ENCODE results near the gene SLC2A4. TPM values are rescaled to one million over a fixed set of nuclear protein-coding genes. Genes with fewer than 3 reads are reported as not detected.
A peak's percentile ranks its signal among the peaks of the same experiment; 100 is the strongest.

SLC2A4 gene
- total and polyA plus RNA-seq, 2 of the 4 experiments (the other 2 are of a cell fraction), result 0.07 TPM; not detected in 1

DNA sequence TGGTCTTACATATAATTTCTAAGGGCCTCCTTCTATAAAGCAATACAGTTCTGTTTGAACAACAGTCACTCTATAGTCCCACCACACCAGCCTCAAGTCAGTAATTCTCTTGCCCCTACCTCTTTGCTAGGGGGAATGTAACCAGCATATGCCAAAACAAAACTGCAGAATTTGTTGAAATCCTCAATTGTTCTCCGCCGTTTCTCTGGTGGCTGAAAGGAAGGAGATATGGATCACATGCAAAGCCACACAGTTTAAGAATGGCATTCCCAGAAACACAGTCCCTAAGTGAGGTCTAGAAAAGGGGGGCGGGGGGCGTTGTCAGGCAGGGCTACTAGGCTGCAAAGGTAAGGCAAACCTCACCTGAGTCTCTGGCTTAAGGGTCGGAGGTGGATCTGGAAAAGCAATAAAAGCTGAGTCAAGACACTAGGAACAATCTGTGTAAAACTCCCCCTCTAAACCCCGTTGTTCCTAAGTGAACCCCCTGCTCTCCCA lies 44.2 kb upstream of the SLC2A4 start:
- ATAC-seq (ENCODE audit: low read depth) (no peak), DNase-seq (no peak)
- H3K56ac ChIP-seq (ENCODE audit: extremely low read depth, insufficient read depth, low read length), result no peak overlapping the region; the same call in 1 of the 2 replicates
- H3K27ac ChIP-seq (ENCODE audit: insufficient read depth, low read length), result peak overlapping the region; percentile 74
- peak overlapping the region; percentile 1; the same call in 1 of the 2 replicates for H4K5ac ChIP-seq (ENCODE audit: low read depth, low read length)
- H3K14ac ChIP-seq (replicated peaks; ENCODE audit: low read depth, low read length), result peak overlapping the region; percentile 67
- peak overlapping the region; percentile 47 for H2AFZ ChIP-seq (replicated peaks; ENCODE audit: low read length, poor library complexity)
- H2BK15ac ChIP-seq (ENCODE audit: low read depth, low read length), result no peak overlapping the region
- WGBS, 2 experiments (ENCODE audit: extremely low coverage in 2 of 2, insufficient read length in 1 of 2), result no CpG with 5 or more reads among the region's 6 CpGs
- peak overlapping the region; percentile 74 for H2BK5ac ChIP-seq (ENCODE audit: low read depth, low read length, poor library complexity, severe bottlenecking)
- H3K18ac ChIP-seq (ENCODE audit: low read depth, low read length), result no peak overlapping the region
- H4K91ac ChIP-seq (ENCODE audit: insufficient read depth, low read depth, low read length), result peak overlapping the region; percentile 75
- peak overlapping the region; percentile 86 for H2AK5ac ChIP-seq (ENCODE audit: low read depth, low read length)
- peaks cover 3% of the 10 kb centered on the region; the same call in 1 of the 2 replicates for H3K9me1 ChIP-seq (ENCODE audit: insufficient read depth, low read length)
- H4K8ac ChIP-seq (ENCODE audit: low read depth in 2 of 2, low read length in 2 of 2), result peak overlapping the region; percentile 34 to 38; a peak in 2 of 4 replicates
- H3K9ac ChIP-seq (ENCODE audit: low read depth, low read length), result peak overlapping the region; percentile 83
- peak overlapping the region; percentile 94 for H2AK9ac ChIP-seq (replicated peaks; ENCODE audit: low read depth, low read length, poor library complexity)
- H3K4ac ChIP-seq (ENCODE audit: low read depth, low read length), result peak overlapping the region; percentile 74
- H3K4me3 ChIP-seq (ENCODE audit: insufficient read depth, low read depth, low read length), result peak overlapping the region; percentile 98
- H2BK20ac ChIP-seq (ENCODE audit: low read depth, low read length), result no peak overlapping the region
- H3K4me2 ChIP-seq (ENCODE audit: low read depth, low read length), result peak overlapping the region; percentile 87
- dilution Hi-C loops (cut with HindIII; ENCODE audit: low sequenced_read_pairs, unreplicated experiment), result no loop called here
- no peaks in the 10 kb centered on the region for H3K9me3 ChIP-seq (ENCODE audit: control insufficient read depth, insufficient read depth, low read length)
- TF ChIP-seq RFX5 (IDR thresholded peaks at IDR 0.05; ENCODE audit: low read depth, low read length) (no peak), SMC3 (IDR thresholded peaks at IDR 0.05; ENCODE audit: low read depth, low read length) (no peak), POLR2A (IDR thresholded peaks at IDR 0.05; ENCODE audit: low read depth, low read length) (no peak), CEBPB (IDR thresholded peaks at IDR 0.05; ENCODE audit: low read depth, low read length) (no peak), MAZ (IDR thresholded peaks at IDR 0.05; ENCODE audit: borderline replicate concordance, low read depth, low read length) (no peak), RAD21 (IDR thresholded peaks at IDR 0.05; ENCODE audit: low read length) (no peak), MAFK (IDR thresholded peaks at IDR 0.05; ENCODE audit: low read depth, low read length) (no peak), MXI1 (IDR thresholded peaks at IDR 0.05; ENCODE audit: borderline replicate concordance, low read depth, low read length) (no peak), CHD1 (IDR thresholded peaks at IDR 0.05; ENCODE audit: low read depth, low read length) (no peak)
- TF ChIP-seq, protein P1, sequence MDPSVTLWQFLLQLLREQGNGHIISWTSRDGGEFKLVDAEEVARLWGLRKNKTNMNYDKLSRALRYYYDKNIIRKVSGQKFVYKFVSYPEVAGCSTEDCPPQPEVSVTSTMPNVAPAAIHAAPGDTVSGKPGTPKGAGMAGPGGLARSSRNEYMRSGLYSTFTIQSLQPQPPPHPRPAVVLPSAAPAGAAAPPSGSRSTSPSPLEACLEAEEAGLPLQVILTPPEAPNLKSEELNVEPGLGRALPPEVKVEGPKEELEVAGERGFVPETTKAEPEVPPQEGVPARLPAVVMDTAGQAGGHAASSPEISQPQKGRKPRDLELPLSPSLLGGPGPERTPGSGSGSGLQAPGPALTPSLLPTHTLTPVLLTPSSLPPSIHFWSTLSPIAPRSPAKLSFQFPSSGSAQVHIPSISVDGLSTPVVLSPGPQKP (IDR thresholded peaks at IDR 0.05; ENCODE audit: borderline replicate concordance, low read depth, low read length), result no peak
- in situ Hi-C loops (cut with MboI; ENCODE audit: low sequenced_read_pairs), result loop anchor here (25.0 kb wide), 1 partner anchor 925 kb away; the partner anchor contains the start of genes PER1 and VAMP2
- peaks cover 19 to 73% of the 10 kb centered on the region in 2 experiments for H3K79me1 ChIP-seq (ENCODE audit: low read depth in 1 of 2, low read length in 2 of 2)
- H3K23ac ChIP-seq (ENCODE audit: low read depth, low read length), result peak overlapping the region; percentile 68; the same call in 1 of the 2 replicates
- POLR2A ChIA-PET (ENCODE audit: unreplicated experiment), result no interaction called here
- intact Hi-C loops (cut with micrococcal nuclease), result loop anchor here (5.0 kb wide), 1 partner anchor 60 kb away; no protein-coding TSS in a partner anchor
- H4K20me1 ChIP-seq (ENCODE audit: insufficient read depth, low read length), result peaks cover 39% of the 10 kb centered on the region
- BruUV-seq (replicated peaks), result no TSS peak
- peaks cover 36% of the 10 kb centered on the region for H3K36me3 ChIP-seq (ENCODE audit: control insufficient read depth, insufficient read depth, low read length)
- CTCF ChIA-PET, result no interaction called here
- H2BK120ac ChIP-seq (ENCODE audit: low read depth, low read length), result peak overlapping the region; percentile 16; the same call in 1 of the 2 replicates
- H3K4me1 ChIP-seq (ENCODE audit: control insufficient read depth, insufficient read depth, low read length), result peaks cover 11% of the 10 kb centered on the region
- no peaks in the 10 kb centered on the region for H3K27me3 ChIP-seq (ENCODE audit: control insufficient read depth, insufficient read depth, low read length)

All from IMR-90 (cell line).